ENCODE data around the gene UTP3. TPM values are rescaled to one million over a fixed set of nuclear protein-coding genes. Genes with fewer than 3 reads are reported as not detected.

The UTP3 gene
- total and polyA plus RNA-seq, 9 of the 15 experiments (the other 6 are each of a cell fraction or from before 2014, with no cell fraction given) = 11.9 to 69.3 (median 34.0) TPM

DNA sequence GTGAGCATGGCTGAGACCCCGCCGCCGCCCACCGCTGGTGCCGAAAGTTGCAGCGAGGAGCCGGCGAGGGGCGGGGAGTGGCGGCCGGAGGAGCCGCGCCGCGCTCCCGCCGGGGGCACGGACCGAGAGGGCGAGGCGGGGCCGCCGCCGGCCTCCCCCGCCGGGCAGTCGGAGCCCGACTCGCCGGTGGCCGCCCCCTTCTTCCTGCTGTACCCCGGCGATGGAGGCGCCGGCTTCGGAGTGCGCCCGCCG is 16.5 kb downstream of the UTP3 start:
- WGBS (ENCODE audit: insufficient coverage, low coverage, missing lambda C conversion rate) = 0% methylated on average over 4 of the region's 39 CpGs
- Histone ChIP-seq H3K27me3 (ENCODE audit: control insufficient read depth in 2 of 2, insufficient read depth in 2 of 2, low read length in 2 of 2) (no peaks in the 10 kb centered on the region), H3K9me3 (replicated peaks; ENCODE audit: control insufficient read depth, insufficient read depth, low read depth, low read length) (no peaks in the 10 kb centered on the region), H3K9me1 (ENCODE audit: control insufficient read depth, insufficient read depth, low read length) (no peaks in the 10 kb centered on the region), H3K36me3 (ENCODE audit: control insufficient read depth, insufficient read depth, low read length) (no peaks in the 10 kb centered on the region), H3K4me2 (ENCODE audit: insufficient read depth, low read length) (peak overlapping the region; percentile 81; the same call in 1 of the 2 replicates), H4K20me1 (replicated peaks; ENCODE audit: control insufficient read depth, insufficient read depth, low read length) (no peaks in the 10 kb centered on the region), H3K27ac (ENCODE audit: extremely low read depth, low read depth, low read length) (peak overlapping the region; percentile 85), H3K79me2 (ENCODE audit: control insufficient read depth, insufficient read depth, low read length) (peaks cover 29% of the 10 kb centered on the region), H3K9ac (ENCODE audit: insufficient read depth in 1 of 2, low read depth in 2 of 2, low read length in 2 of 2) (peak overlapping the region; percentile 79 to 94; a peak in 3 of 4 replicates), H3K4me1 (replicated peaks in 1 of 2; ENCODE audit: control insufficient read depth in 2 of 2, insufficient read depth in 2 of 2, low read length in 2 of 2) (peaks cover 15% of the 10 kb centered on the region in 2 experiments; a peak in 4 of 5 replicates), H3K4me3 (peak overlapping the region; percentile 79), H2AFZ (ENCODE audit: low read depth, low read length) (peak overlapping the region; percentile 98)
- in situ Hi-C loops (cut with MboI) = no loop called here
- no TSS peak for BruUV-seq (replicated peaks)
- CTCF ChIA-PET (ENCODE audit: low intra/inter-chr PET ratio) = interaction anchor here (0.7 kb wide), 1 partner anchor 10 kb away, joined by 3 read pairs; no protein-coding TSS in a partner anchor
- POLR2A ChIA-PET = interaction anchor here (0.6 to 3.5 kb wide), 7 partner anchors 8 to 1314 kb away, joined by 3 to 17 read pairs (median 10); partner anchors contain the start of gene UTP3
- ATAC-seq (peak; percentile 48), FAIRE-seq (no peak), DNase-seq (ENCODE audit: extremely low read depth in 1 of 4, low spot score in 3 of 4) (peak in 3 of 4 experiments; percentile 37 to 51 (median 47))
- intact Hi-C loops (cut with micrococcal nuclease) = loop anchor here (1.0 to 10.0 kb wide), 6 partner anchors 17 to 290 kb away; partner anchors contain the start of genes DCK, GRSF1, MOB1B and UTP3
- TF ChIP-seq HNRNPL (IDR thresholded peaks at IDR 0.05; ENCODE audit: low read depth, low read length) = 0 out of 2 replicates have a peak, but pooled peaks have one; percentile 14
- TF ChIP-seq U2AF2 (optimal IDR thresholded peaks at IDR 0.05; ENCODE audit: low read depth, low read length) = no peak
- no peak for TF ChIP-seq MECOM (CRISPR knock-in tag; IDR thresholded peaks at IDR 0.05)
- TF ChIP-seq KLF16 (IDR thresholded peaks at IDR 0.05) = no peak
- no peak for TF ChIP-seq NCOA1 (IDR thresholded peaks at IDR 0.05; ENCODE audit: low read depth)
- TF ChIP-seq GATAD2B (IDR thresholded peaks at IDR 0.05; ENCODE audit: borderline replicate concordance) = peak; percentile 10; the same call in 1 of the 2 replicates
- 0 out of 2 replicates have a peak, but pooled peaks have one; percentile 20 for TF ChIP-seq ETS1 (conservative IDR thresholded peaks at IDR 0.05; ENCODE audit: control insufficient read depth, low read depth, low read length)
- 0 out of 2 replicates have a peak, but pooled peaks have one; percentile 10 for TF ChIP-seq CTBP1 (IDR thresholded peaks at IDR 0.05; ENCODE audit: borderline replicate concordance)
- TF ChIP-seq CXXC5 (CRISPR knock-in tag; IDR thresholded peaks at IDR 0.05) = no peak
- 0 out of 2 replicates have a peak, but pooled peaks have one; percentile 47 for TF ChIP-seq SIN3B (IDR thresholded peaks at IDR 0.05; ENCODE audit: low read depth)
- TF ChIP-seq ERF (CRISPR knock-in tag; IDR thresholded peaks at IDR 0.05) = peak; percentile 51; the same call in 1 of the 2 replicates
- no peak for TF ChIP-seq TEAD4 (IDR thresholded peaks at IDR 0.05; ENCODE audit: low read length)
- TF ChIP-seq TEAD4 (CRISPR knock-in tag; IDR thresholded peaks at IDR 0.05; ENCODE audit: borderline replicate concordance) = peak; percentile 26; the same call in 1 of the 2 replicates
- TF ChIP-seq ZNF354B (CRISPR knock-in tag; IDR thresholded peaks at IDR 0.05) = no peak
- TF ChIP-seq MTF1 (CRISPR knock-in tag; IDR thresholded peaks at IDR 0.05; ENCODE audit: borderline replicate concordance) = no peak
- TF ChIP-seq RBBP5 (IDR thresholded peaks at IDR 0.05; ENCODE audit: borderline replicate concordance, insufficient read depth, low read length, poor library complexity, severe bottlenecking) = peak; percentile 83
- no peak for TF ChIP-seq ZNF717 (CRISPR knock-in tag; IDR thresholded peaks at IDR 0.05)
- TF ChIP-seq KAT7 (CRISPR knock-in tag; IDR thresholded peaks at IDR 0.05; ENCODE audit: borderline replicate concordance) = no peak
- 0 out of 4 replicates have a peak, but pooled peaks of 1 of the 2 experiments have one; percentile 28 for TF ChIP-seq FOXA3 (CRISPR knock-in tag; conservative IDR thresholded peaks at IDR 0.05 in 1 of 2, IDR thresholded peaks at IDR 0.05 in 1 of 2)
- TF ChIP-seq PHF8 (IDR thresholded peaks at IDR 0.05; ENCODE audit: borderline replicate concordance, low read length) = peak; percentile 53; the same call in 1 of the 2 replicates
- TF ChIP-seq ASH1L (IDR thresholded peaks at IDR 0.05; ENCODE audit: borderline replicate concordance, low read depth, partially characterized antibody) = no peak
- TF ChIP-seq, protein P1, sequence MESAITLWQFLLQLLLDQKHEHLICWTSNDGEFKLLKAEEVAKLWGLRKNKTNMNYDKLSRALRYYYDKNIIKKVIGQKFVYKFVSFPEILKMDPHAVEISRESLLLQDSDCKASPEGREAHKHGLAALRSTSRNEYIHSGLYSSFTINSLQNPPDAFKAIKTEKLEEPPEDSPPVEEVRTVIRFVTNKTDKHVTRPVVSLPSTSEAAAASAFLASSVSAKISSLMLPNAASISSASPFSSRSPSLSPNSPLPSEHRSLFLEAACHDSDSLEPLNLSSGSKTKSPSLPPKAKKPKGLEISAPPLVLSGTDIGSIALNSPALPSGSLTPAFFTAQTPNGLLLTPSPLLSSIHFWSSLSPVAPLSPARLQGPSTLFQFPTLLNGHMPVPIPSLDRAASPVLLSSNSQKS (CRISPR knock-in tag; IDR thresholded peaks at IDR 0.05) = no peak
- TF ChIP-seq SMAD3 (CRISPR knock-in tag; conservative IDR thresholded peaks at IDR 0.05) = no peak

Data from K562 (cell line).